HCT116 (cell line): ENCODE results near the gene ARPC4. TPM values are rescaled to one million over a fixed set of nuclear protein-coding genes. Genes with fewer than 3 reads are reported as not detected.

Experiments
- ATAC-seq: fragments of 200-7000 bp; cut with Tn5 transposase; 2 replicates; pipeline ENCODE4 v1.9.1; 2020; ENCODE audit warnings: mild to moderate bottlenecking, moderate library complexity
- BruUV-seq: library from RNA; stranded (reverse); fragments of 400-500 nt; replicated peaks from 2 replicates; lab custom pipeline; 2021; lab: Mats Ljungman, UMichigan
- CTCF ChIA-PET: fragments of 300-600 bp; sonication (Branson Sonifier 250); formaldehyde crosslinking; loops from one replicate; lab custom pipeline; 2021; ENCODE audit warnings: antibody characterized with exemption; lab: Charles Lee
- POLR2A ChIA-PET: fragments of 300-600, 350-600 bp; sonication (Branson Sonifier 250); formaldehyde crosslinking; loops from one replicate; lab custom pipeline; 2021; ENCODE audit warnings: antibody characterized with exemption; lab: Charles Lee
- RAD21 ChIA-PET, 2 experiments: fragments of 300-600 bp; sonication (Branson Sonifier 250); formaldehyde crosslinking; loops; one replicate each; lab custom pipeline; 2023; ENCODE audit warnings: low total read pairs in 2 of 2; ENCODE audit not compliant: uncharacterized antibody in 2 of 2, unreplicated experiment in 2 of 2, low non-redundant PET in 1 of 2; lab: Charles Lee
- DNase-seq: peaks from one replicate; pipeline ENCODE4 v3.0.0-alpha.2; 2010; ENCODE audit warnings: low read depth, low spot score
- H2AFZ ChIP-seq: fragments of 200-600 bp; shearing (Covaris generic), sonication (generic); 2 replicates; pipeline ENCODE4 v1.6.1; 2017; ENCODE audit warnings: low read depth, mixed run types, mixed read lengths, antibody characterized with exemption, low read length; ENCODE audit not compliant: poor library complexity, severe bottlenecking
- H3K27ac ChIP-seq: 2 replicates; pipeline ENCODE4 v1.5.1; 2012; ENCODE audit warnings: low read depth, low read length
- H3K27me3 ChIP-seq: fragments of 200-600 bp; sonication (generic); 2 replicates; pipeline ENCODE4 v1.6.1; 2016; ENCODE audit warnings: mixed run types, low read length, mixed read lengths; ENCODE audit not compliant: insufficient read depth
- H3K36me3 ChIP-seq, 2 experiments: fragments of 200-500 bp in 1 of 2; fragments of 200-600 bp in 1 of 2; sonication (Bioruptor generic) in 1 of 2; sonication (generic) in 1 of 2; 2 replicates each; pipeline versions ENCODE4 v1.5.1 to v1.6.1; 2014 to 2016; ENCODE audit warnings: low read length in 2 of 2, inconsistent platforms in 1 of 2, mixed read lengths in 1 of 2, mixed run types in 1 of 2; ENCODE audit not compliant: insufficient read depth in 2 of 2, control insufficient read depth in 1 of 2
- H3K4me1 ChIP-seq, 2 experiments: fragments of 200-600 bp in 1 of 2; sonication (generic) in 1 of 2; 2 replicates each; pipeline versions ENCODE4 v1.5.1 to v1.6.1; 2012 to 2017; ENCODE audit warnings: low read length in 2 of 2, inconsistent platforms in 1 of 2, mild to moderate bottlenecking in 1 of 2, mixed read lengths in 1 of 2, mixed run types in 1 of 2, moderate library complexity in 1 of 2; ENCODE audit not compliant: insufficient read depth in 2 of 2, control insufficient read depth in 1 of 2
- H3K4me2 ChIP-seq: fragments of 200-600 bp; sonication (generic); 2 replicates; pipeline ENCODE4 v1.6.1; 2017; ENCODE audit warnings: mixed run types, low read length, mixed read lengths
- H3K4me3 ChIP-seq, 2 experiments: fragments of 200-600 bp in 1 of 2; sonication (generic) in 1 of 2; replicated peaks in 1 of 2; 2 replicates each; pipeline ENCODE4 v1.5.1; 2011 to 2016; ENCODE audit warnings: low read length in 2 of 2, control low read depth in 1 of 2, low read depth in 1 of 2, mild to moderate bottlenecking in 1 of 2, mixed read lengths in 1 of 2, mixed run types in 1 of 2
- H3K79me2 ChIP-seq: fragments of 200-600 bp; sonication (generic); 2 replicates; pipeline ENCODE4 v1.6.1; 2017; ENCODE audit warnings: mild to moderate bottlenecking, mixed run types, low read length, moderate library complexity, mixed read lengths; ENCODE audit not compliant: insufficient read depth
- H3K9ac ChIP-seq: fragments of 200-600 bp; sonication (generic); 2 replicates; pipeline ENCODE4 v1.6.1; 2016; ENCODE audit warnings: low read length, mixed read lengths
- H3K9me2 ChIP-seq: fragments of 200-600 bp; sonication (generic), shearing (Covaris generic); 2 replicates; pipeline ENCODE4 v1.6.1; 2017; ENCODE audit warnings: mixed run types, mild to moderate bottlenecking, moderate library complexity; ENCODE audit not compliant: insufficient read depth
- H3K9me3 ChIP-seq, 2 experiments: fragments of 200-500 bp in 1 of 2; fragments of 200-600 bp in 1 of 2; sonication (Bioruptor generic) in 1 of 2; sonication (generic) in 1 of 2; 2 replicates each; pipeline ENCODE4 v1.6.1; 2014 to 2017; ENCODE audit warnings: low read length in 2 of 2, mixed read lengths in 2 of 2, inconsistent platforms in 1 of 2, low read depth in 1 of 2, mild to moderate bottlenecking in 1 of 2, mixed run types in 1 of 2, moderate library complexity in 1 of 2; ENCODE audit not compliant: control insufficient read depth in 1 of 2, insufficient read depth in 1 of 2
- H4K20me1 ChIP-seq: fragments of 200-600 bp; sonication (generic), shearing (Covaris generic); 2 replicates; pipeline ENCODE4 v1.6.1; 2017; ENCODE audit warnings: mixed run types, mild to moderate bottlenecking, moderate library complexity; ENCODE audit not compliant: insufficient read depth
- CBX3 ChIP-seq: IDR thresholded peaks from 2 replicates; pipeline ENCODE4 v1.6.1; 2012; ENCODE audit warnings: low read depth
- CEBPB ChIP-seq: IDR thresholded peaks from 2 replicates; pipeline ENCODE4 v1.6.1; 2012; ENCODE audit warnings: low read depth
- EGR1 ChIP-seq: IDR thresholded peaks from 2 replicates; pipeline ENCODE4 v1.6.1; 2012; ENCODE audit warnings: low read depth
- EZH2 ChIP-seq: fragments of 200-600 bp; sonication (generic); IDR thresholded peaks from 2 replicates; pipeline ENCODE4 v1.6.1; 2017; ENCODE audit warnings: antibody characterized with exemption, mixed run types
- EZH2phosphoT487 ChIP-seq: fragments of 200-600 bp; IDR thresholded peaks from 2 replicates; pipeline ENCODE4 v1.6.1; 2018; ENCODE audit warnings: antibody characterized with exemption, borderline replicate concordance
- FOSL1 ChIP-seq: IDR thresholded peaks from 2 replicates; pipeline ENCODE4 v1.6.1; 2012; ENCODE audit warnings: low read depth
- JUND ChIP-seq: IDR thresholded peaks from 2 replicates; pipeline ENCODE4 v1.6.1; 2012
- RAD21 ChIP-seq: IDR thresholded peaks from 2 replicates; pipeline ENCODE4 v1.6.1; 2012; ENCODE audit warnings: low read depth, mild to moderate bottlenecking
- SIN3A ChIP-seq: IDR thresholded peaks from 2 replicates; pipeline ENCODE4 v1.6.1; 2012; ENCODE audit warnings: low read depth
- SP1 ChIP-seq: IDR thresholded peaks from 2 replicates; pipeline ENCODE4 v1.6.1; 2012; ENCODE audit warnings: low read depth
- SRF ChIP-seq: IDR thresholded peaks from 2 replicates; pipeline ENCODE4 v1.6.1; 2012; ENCODE audit warnings: low read depth
- YY1 ChIP-seq: IDR thresholded peaks from 2 replicates; pipeline ENCODE4 v1.6.1; 2011; ENCODE audit warnings: low read length, low read depth, moderate library complexity, mild to moderate bottlenecking; ENCODE audit not compliant: insufficient replicate concordance; ENCODE audit errors: extremely low read depth
- ZNF274 ChIP-seq: fragments of 200-500 bp; sonication (Bioruptor generic); IDR thresholded peaks from 2 replicates; pipeline ENCODE4 v1.6.1; 2014; ENCODE audit warnings: mild to moderate bottlenecking, low read depth, low read length, inconsistent platforms
- intact Hi-C: fragments of 100-400 bp; cut with micrococcal nuclease; formaldehyde crosslinking; loops from 2 replicates; pipeline ENCODE4 v1.10.0; 2022
- total RNA-seq: library from RNA; stranded (reverse); gene quantifications from one replicate; pipeline ENCODE4 v1.2.1, GENCODE V29; 2021; ENCODE audit not compliant: unreplicated experiment
- TF ChIP-seq, protein P1 (sequence below): IDR thresholded peaks from 2 replicates; pipeline ENCODE4 v1.6.1; 2012
- TF ChIP-seq, protein P2 (sequence below): IDR thresholded peaks from 2 replicates; pipeline ENCODE4 v1.6.1; 2012
- TF ChIP-seq, protein P3 (sequence below): IDR thresholded peaks from 2 replicates; pipeline ENCODE4 v1.6.1; 2012; ENCODE audit warnings: low read depth
- TF ChIP-seq, protein P4 (sequence below): IDR thresholded peaks from 2 replicates; pipeline ENCODE4 v1.6.1; 2011; ENCODE audit warnings: mild to moderate bottlenecking, low read length, moderate library complexity; ENCODE audit not compliant: insufficient replicate concordance; ENCODE audit errors: extremely low read depth

Gene ARPC4
- total RNA-seq, 1 experiment from 2014 or later, result 110 TPM

DNA sequence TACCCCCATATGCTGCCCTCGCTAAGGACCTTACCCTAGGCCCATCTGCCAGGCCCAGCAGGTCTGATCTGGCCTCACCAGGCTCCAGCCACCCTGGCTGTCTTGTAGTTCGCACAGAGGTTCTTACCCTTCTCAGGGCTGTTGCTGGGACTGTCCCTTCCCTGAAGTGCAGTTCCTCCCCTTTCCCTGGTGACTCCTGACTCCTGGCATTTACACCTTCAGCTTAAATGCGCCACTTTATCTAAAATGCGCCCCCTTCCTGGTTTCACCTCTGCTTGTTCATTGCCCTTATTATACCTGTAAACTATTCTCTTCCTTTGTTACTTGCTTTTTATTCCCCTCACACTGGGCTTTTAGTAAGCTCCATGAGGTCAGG lies 16.3 kb downstream of the ARPC4 start:
- peak overlapping the region; percentile 69 for H3K27ac ChIP-seq
- H2AFZ ChIP-seq, result no peak overlapping the region
- ChIA-PET RAD21 (no interaction called here), POLR2A (interaction anchor here (1.4 kb wide), 1 partner anchor 137 kb away, joined by 4 read pairs; no protein-coding TSS in a partner anchor), CTCF (interaction anchor here (1.0 to 2.7 kb wide), 5 partner anchors 10 to 137 kb away, joined by 3 to 11 read pairs (median 4); partner anchors contain the start of gene CRELD1)
- H3K4me2 ChIP-seq, result peak overlapping the region; percentile 73
- peaks cover 11 to 33% of the 10 kb centered on the region in 2 experiments; a peak in 3 of 4 replicates for H3K4me1 ChIP-seq
- peak overlapping the region; percentile 68 for H3K9ac ChIP-seq
- H3K9me3 ChIP-seq, result no peaks in the 10 kb centered on the region
- intact Hi-C loops, result loop anchor here (10.0 kb wide), 1 partner anchor 304 kb away; no protein-coding TSS in a partner anchor
- H4K20me1 ChIP-seq, result no peaks in the 10 kb centered on the region
- BruUV-seq, result no TSS peak
- no peaks in the 10 kb centered on the region; the same call in 1 of the 2 replicates for H3K79me2 ChIP-seq
- H3K9me2 ChIP-seq, result no peaks in the 10 kb centered on the region
- ATAC-seq (peak; percentile 14), DNase-seq (no peak)
- TF ChIP-seq, protein P1, sequence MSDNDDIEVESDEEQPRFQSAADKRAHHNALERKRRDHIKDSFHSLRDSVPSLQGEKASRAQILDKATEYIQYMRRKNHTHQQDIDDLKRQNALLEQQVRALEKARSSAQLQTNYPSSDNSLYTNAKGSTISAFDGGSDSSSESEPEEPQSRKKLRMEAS, result no peak
- TF ChIP-seq SRF (no peak), CBX3 (no peak), CEBPB (no peak), YY1 (no peak), JUND (no peak), SP1 (no peak), ZNF274 (no peak), FOSL1 (no peak), EGR1 (no peak), SIN3A (no peak), EZH2 (no peak), EZH2phosphoT487 (no peak), RAD21 (no peak)
- TF ChIP-seq, protein P2, sequence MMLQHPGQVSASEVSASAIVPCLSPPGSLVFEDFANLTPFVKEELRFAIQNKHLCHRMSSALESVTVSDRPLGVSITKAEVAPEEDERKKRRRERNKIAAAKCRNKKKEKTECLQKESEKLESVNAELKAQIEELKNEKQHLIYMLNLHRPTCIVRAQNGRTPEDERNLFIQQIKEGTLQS, result no peak
- TF ChIP-seq, protein P3, sequence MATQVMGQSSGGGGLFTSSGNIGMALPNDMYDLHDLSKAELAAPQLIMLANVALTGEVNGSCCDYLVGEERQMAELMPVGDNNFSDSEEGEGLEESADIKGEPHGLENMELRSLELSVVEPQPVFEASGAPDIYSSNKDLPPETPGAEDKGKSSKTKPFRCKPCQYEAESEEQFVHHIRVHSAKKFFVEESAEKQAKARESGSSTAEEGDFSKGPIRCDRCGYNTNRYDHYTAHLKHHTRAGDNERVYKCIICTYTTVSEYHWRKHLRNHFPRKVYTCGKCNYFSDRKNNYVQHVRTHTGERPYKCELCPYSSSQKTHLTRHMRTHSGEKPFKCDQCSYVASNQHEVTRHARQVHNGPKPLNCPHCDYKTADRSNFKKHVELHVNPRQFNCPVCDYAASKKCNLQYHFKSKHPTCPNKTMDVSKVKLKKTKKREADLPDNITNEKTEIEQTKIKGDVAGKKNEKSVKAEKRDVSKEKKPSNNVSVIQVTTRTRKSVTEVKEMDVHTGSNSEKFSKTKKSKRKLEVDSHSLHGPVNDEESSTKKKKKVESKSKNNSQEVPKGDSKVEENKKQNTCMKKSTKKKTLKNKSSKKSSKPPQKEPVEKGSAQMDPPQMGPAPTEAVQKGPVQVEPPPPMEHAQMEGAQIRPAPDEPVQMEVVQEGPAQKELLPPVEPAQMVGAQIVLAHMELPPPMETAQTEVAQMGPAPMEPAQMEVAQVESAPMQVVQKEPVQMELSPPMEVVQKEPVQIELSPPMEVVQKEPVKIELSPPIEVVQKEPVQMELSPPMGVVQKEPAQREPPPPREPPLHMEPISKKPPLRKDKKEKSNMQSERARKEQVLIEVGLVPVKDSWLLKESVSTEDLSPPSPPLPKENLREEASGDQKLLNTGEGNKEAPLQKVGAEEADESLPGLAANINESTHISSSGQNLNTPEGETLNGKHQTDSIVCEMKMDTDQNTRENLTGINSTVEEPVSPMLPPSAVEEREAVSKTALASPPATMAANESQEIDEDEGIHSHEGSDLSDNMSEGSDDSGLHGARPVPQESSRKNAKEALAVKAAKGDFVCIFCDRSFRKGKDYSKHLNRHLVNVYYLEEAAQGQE, result no peak
- TF ChIP-seq, protein P4, sequence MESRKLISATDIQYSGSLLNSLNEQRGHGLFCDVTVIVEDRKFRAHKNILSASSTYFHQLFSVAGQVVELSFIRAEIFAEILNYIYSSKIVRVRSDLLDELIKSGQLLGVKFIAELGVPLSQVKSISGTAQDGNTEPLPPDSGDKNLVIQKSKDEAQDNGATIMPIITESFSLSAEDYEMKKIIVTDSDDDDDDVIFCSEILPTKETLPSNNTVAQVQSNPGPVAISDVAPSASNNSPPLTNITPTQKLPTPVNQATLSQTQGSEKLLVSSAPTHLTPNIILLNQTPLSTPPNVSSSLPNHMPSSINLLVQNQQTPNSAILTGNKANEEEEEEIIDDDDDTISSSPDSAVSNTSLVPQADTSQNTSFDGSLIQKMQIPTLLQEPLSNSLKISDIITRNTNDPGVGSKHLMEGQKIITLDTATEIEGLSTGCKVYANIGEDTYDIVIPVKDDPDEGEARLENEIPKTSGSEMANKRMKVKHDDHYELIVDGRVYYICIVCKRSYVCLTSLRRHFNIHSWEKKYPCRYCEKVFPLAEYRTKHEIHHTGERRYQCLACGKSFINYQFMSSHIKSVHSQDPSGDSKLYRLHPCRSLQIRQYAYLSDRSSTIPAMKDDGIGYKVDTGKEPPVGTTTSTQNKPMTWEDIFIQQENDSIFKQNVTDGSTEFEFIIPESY, result no peak
- peaks cover 23 to 24% of the 10 kb centered on the region in 2 experiments; a peak in 3 of 4 replicates for H3K36me3 ChIP-seq
- H3K4me3 ChIP-seq, result peak overlapping the region; percentile 35 to 54
- no peaks in the 10 kb centered on the region for H3K27me3 ChIP-seq
